NCI-H2107 (cell line): ENCODE results near the gene FLT3LG.

Source experiments
- DNase-seq: peaks from one replicate; lab custom pipeline; 2025; lab: John Stamatoyannopoulos, UW

FLT3LG gene

GRCh38 chr19:49488863-49489537 lies 15.0 kb downstream of the FLT3LG start:
- no peak for DNase-seq

DNA sequence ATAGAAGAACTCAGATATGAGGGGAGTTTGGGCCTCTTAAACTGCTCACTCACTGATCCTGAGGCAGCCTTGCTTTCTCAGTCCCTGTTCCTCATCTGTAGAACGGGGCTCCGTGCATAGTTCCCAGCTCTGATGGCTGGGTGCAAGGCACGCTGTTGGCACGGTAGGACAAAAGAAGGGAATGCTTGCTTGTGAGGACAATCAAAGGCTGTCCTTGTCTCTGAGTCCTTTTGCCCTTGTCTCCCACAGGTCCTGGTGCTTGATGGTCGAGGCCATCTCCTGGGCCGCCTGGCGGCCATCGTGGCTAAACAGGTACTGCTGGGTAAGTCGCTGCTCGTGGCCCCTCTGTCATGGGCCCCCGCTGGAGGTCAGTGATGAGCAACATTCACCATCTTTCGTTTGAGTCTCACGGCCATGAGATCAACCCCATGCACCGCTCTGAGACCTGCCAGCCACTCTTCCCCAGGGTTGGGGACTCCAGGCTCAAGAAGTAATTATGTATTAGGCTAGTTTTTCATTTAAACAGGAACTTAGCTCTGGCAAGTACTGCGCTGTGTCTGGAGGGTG lies 15.7 kb downstream of the FLT3LG start:
- no peak for DNase-seq

GRCh38 chr19:49490287-49491029 lies 16.4 kb downstream of the FLT3LG start:
- DNase-seq: no peak

- DNase-seq: no peak
Measured at GRCh38 chr19:49491030-49491803, 17.2 kb downstream of the FLT3LG start.

- no peak for DNase-seq
Measured at GRCh38 chr19:49491804-49492572, 18.0 kb downstream of the FLT3LG start.

DNA sequence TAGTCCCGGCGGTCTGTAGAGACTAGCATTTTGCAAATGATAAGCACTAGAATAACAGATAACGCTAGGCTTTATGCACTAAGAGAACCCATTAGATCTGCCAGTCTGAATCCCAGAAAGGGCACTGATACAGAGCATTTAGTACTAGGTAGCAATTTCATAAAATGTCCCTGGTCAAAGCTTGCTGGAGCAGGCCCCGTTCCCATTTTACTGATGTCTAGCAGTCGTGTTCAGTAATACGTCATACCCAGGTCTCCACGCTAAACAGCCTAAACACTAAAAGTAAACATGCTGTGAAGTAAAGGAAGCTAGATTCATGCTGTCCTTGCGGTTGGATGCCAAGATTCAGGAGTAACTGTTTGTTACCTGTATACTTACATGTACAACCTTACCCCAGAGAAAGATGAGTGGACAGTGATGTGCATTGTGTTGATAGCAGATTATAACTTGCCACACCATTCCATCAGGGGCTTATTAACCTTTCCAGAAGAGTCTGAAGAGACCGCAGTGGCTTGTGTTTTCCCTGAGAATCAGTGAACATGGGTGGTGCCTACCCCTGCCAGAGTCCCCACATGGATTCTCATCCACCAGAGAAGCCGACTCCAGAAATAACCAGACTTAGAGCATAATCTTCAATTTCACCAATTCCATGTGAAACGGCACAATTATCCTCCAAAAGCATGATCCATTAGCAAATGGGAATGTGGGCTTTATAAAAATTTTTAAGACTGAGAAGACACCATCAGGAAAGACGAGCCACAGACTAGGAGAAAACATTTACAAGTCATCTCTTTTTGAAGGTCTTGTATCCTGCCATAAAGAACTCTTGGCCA lies 18.8 kb downstream of the FLT3LG start:
- DNase-seq: no peak

- no peak for DNase-seq
Measured at GRCh38 chr19:49496574-49497008, 22.6 kb downstream of the FLT3LG start.

- DNase-seq: no peak
Measured at GRCh38 chr19:49497047-49497788, 23.2 kb downstream of the FLT3LG start.

GRCh38 chr19:49497789-49498103 lies 23.7 kb downstream of the FLT3LG start:
- no peak for DNase-seq

- DNase-seq: no peak
Measured at GRCh38 chr19:49498475-49498874, 24.5 kb downstream of the FLT3LG start.

DNA sequence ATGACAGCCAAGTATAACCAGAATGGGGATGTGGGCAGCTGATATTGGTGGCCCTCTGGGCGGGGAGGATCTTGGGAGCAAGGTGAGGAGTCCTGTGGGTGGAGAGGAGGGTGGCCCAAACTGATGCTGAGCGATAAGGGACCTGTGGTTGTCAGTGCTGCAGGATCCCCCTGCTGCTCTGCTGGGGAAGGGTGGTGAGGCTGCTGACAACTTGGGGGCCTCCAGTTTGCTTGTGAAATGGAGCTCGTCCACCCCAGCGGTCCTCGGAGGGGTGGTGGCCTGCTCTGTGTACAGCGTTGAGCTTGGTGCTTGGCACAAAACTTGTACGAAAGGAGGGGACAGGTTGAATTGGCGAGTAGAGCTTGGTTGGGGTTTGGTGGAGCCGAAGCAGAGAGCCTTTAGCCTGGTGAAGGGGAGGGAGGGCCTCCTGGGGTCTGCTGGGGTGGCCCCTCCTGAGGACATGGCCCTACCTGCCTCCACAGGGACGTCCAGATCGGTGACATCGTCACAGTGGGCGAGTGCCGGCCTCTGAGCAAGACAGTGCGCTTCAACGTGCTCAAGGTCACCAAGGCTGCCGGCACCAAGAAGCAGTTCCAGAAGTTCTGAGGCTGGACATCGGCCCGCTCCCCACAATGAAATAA lies 25.1 kb downstream of the FLT3LG start:
- no peak for DNase-seq

DNA sequence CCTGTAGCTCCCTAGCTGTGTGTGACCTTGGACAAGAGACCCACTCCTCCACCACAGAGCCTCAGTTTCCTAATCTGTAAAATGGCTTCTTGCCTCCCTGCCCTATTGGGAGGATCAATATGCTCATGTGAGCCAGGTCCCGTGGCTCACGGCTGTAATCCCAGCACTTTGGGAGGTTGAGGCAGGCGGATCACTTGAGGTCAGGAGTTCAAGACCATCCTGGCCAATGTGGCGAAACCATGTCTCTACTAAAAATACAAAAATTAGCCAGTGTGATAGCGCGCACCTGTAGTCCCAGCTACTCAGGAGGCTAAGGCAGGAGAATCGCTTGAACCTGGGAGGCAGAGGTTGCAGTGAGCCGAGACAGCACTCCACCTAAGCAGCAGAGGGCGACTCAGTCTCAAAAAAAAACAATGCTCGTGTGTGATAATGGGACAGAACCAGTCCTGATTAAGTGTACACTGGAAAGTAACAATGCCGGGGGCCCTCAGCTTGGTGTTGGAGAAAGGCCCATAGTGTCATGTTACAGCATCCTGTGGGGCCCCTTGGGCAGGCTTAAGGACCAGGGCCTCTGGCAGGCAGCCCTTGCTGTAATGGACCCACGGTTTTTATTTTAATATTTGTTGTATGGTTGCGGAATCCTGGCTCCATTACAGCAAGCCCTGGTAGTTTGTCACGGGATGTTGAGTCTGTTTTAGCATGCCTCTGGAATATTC lies 29.0 kb downstream of the FLT3LG start:
- peak; percentile 84 for DNase-seq

DNA sequence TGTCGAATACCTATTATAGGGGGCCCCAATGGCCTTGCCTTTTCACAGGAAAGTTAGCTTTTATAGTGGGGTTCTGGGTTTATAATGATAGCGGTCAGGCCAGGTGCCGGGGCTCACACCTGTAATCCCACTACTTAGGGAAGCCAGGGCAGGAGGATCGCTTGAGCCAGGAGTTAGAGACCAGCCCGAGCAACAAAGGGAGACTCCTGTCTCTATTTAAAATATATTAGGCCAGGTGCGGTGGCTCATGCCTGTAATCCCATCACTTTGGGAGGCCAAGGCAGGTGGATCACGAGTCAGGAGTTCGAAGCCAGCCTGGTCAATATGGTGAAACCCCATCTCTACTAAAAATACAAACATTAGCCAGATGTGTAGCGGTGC lies 29.6 kb downstream of the FLT3LG start:
- DNase-seq: no peak

GRCh38 chr19:49506575-49507105 lies 32.6 kb downstream of the FLT3LG start:
- DNase-seq: no peak

GRCh38 chr19:49507803-49508494 lies 33.9 kb downstream of the FLT3LG start:
- DNase-seq: no peak

DNA sequence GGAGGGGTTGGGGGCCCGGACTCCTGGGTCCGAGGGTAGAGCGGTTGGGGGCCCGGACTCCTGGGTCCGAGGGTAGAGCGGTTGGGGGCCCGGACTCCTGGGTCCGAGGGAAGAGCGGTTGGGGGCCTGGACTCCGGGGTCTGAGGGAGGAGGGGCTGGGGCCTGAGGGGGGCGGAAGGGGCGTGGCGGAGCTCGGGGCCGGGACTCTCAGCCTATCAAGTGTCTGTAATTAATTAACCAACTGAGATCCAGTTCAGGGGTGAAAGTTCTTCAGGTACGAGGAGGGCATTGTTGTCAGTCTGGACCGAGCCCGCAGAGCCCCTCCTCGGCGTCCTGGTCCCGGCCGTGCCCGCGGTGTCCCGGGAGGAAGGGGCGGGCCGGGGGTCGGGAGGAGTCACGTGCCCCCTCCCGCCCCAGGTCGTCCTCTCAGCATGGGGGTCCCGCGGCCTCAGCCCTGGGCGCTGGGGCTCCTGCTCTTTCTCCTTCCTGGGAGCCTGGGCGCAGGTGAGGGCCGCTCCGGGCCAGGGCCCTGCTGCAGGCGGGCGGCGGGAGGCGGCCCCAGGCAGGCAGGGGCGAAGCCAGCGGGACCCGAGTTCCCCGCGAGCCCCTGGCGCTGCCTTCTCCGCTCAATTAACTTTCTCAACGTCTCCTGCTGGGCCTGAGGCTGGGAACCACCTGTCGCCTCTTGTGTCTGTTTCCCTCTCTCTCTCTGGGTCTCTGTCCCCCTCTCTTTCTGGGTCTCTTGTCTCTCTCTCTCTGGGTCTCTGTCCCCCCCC lies 39.1 kb downstream of the FLT3LG start:
- DNase-seq: peak; percentile 62

- DNase-seq: no peak
Measured at GRCh38 chr19:49513746-49514118, 39.7 kb downstream of the FLT3LG start.

- no peak for DNase-seq
Measured at GRCh38 chr19:49514151-49514550, 40.1 kb downstream of the FLT3LG start.
